Measurements from ENCODE around the gene TMEM109.

The TMEM109 gene

DNA sequence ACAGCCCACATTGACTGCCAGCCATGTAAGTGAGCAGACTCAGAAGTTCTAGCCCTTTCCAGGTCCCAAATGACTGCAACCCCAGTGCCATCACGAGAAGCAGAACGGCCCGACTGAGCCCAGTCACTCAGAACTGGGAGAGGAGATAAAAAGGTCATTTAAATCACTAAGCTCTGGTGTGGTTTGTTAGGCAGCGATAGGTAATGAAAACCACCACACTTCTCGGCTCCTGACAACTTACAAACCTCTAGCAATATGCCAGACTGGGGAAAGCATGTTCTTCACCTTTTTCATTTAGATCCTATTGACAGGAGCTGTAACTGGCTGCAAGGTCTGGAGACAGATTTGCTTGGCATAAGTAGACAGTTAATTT lies 31.3 kb downstream of the TMEM109 start:
- no peak for DNase-seq

DNA sequence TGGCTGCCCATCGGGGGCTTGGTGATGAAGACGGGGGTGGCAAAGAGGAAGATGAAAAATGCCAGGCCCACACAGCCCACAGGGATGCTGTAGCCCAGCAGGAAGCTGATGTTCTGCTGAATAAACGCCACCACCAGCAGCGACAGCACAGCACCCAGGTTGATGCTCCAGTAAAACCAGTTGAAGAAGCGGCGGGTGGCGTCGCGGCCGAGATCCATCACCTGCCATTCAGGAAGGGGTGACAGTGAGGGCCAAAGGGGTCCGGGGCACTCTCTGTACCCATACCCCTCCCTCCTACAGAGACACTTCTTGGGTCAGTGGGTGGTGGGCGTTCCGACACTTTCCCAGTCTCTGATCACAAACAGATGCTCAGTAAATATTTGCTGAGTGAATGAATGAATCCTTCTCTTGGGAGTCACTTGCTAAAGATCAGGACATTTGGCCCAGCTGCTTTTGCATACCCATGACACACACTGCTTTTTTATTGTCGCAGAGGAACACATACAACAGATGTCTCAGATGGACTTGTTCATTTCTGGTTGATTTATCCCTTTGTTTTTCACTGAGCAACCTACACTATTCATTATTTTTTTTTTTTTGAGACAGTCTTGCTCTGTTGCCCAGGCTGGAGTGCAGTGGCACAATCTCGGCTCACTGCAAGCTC lies 32.8 kb downstream of the TMEM109 start:
- no peak for DNase-seq

DNA sequence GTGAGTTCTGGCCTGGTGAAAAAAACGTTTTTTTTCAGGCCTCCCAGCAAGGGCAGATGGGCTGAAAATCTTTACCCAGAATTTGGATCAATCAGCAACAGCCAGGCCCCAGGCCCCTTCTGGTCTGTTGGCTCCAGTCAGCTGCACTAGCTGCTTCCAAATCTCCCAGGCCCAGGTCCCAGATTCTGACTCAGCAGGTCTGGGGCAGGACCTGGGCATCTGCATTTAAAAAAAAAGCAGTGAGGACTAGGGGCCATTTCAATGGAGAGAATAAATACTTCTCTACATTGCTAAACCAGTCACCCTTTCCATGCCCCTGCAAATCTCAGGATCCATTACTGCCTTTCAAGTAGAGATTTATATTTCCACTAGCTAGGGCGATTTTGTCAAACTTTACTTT lies 33.7 kb downstream of the TMEM109 start:
- DNase-seq: no peak

DNA sequence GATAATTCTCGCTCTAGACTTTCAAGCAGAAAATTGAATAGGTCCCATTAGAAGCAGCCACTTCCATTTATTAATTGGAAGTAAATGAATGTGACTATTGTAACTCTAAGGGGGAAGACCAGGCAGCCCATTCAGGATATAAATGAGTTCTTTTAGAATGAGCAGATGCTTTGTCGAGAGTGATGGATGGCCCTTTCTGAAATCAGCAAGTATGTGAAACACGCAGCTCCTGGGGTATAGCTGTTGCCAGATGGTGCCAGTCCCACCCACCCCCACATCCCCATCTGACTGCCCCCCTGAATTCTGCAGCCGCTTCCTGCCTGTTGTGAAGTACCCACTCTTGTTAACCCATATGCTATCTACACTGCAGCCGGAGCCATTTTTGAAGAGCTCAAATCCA lies 34.3 kb downstream of the TMEM109 start:
- no peak for DNase-seq

- no peak for DNase-seq
Measured at GRCh38 chr11:60950024-60950423, 36.1 kb downstream of the TMEM109 start.

GRCh38 chr11:60950933-60951605 lies 37.1 kb downstream of the TMEM109 start:
- peak; percentile 26 for DNase-seq

DNA sequence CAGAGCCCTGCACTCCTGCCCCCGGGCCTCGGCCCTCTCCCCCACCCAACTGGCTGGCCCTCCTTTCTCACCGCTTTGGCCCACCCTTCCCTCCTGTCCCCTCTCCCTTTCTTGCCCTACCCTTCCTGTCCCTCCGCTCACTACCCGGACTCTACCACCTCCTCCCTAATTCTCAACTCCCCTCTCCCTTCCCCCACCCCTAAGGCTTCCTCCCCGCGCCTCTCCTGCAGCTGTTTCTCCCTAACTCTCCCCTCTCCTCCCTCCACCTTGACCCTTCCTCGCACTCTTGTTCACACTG lies 37.6 kb downstream of the TMEM109 start:
- no peak for DNase-seq

GRCh38 chr11:60951904-60952741 lies 38.2 kb downstream of the TMEM109 start, which contains the start of gene SLC15A3:
TSS of gene SLC15A3 (minus strand) at chr11:60952176. CDS start at chr11:60951551, 625 bp downstream.
- peak; percentile 15 for DNase-seq

DNA sequence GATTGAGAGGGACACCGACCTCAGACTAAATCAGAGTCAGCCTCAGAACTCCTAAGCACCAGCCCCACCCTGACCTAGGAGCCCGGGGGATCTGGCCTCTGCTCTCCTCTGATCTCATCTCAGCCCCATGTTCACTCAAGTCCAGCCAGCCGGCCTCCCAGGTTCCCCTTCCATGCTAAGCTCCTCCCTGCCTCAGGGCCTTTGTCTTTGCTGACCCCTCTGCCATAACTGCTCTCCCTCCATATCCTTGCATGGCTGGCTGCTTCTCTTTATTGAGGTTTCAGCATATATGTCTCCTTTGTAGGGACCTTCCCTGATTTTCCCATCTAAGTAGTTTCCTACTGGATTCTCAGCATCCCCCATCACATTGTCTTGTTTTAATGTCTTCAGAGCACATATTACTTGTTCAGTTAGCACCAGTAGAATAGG lies 38.8 kb downstream of the TMEM109 start:
- DNase-seq: no peak

DNA sequence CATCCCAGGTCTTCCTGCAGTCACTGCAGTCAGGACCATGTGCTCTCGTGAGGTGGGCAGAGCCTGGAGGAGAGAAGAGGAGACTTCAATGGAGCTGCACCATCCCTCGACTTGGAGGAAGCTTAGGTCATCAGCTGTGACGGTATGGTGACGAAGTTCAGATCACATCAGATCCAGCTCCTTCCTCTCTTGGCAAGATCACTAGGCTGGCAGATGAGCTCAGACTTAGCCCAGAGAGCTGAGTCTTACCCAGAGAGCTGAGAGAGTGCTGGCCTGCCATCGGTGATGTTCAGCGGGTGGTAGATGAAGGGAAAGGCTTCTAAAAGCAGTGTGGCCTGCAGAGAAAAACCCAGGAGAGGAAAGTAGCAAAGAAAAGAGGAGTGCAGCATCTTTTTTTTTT lies 39.8 kb downstream of the TMEM109 start:
- DNase-seq: no peak

DNA sequence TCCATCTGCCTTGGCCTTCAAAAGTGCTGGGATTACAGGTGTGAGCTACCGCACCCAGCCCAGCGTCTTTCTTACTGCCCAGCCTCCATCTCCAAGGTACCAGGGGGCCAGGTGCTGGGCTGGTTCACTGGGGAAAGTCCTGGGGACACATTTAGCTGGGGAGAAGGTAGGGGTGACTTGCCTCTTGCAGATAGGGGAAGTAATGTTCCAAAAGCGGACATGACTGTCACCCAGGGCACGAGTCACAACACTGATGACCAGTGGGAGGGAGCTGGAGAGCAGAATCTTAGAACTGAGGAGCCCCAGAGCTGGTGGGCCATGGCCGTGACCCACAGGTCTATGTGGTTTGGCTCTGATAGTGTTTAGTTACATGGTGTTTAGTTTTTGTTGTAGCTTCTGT lies 40.5 kb downstream of the TMEM109 start:
- no peak for DNase-seq

GRCh38 chr11:60955571-60955970 lies 41.6 kb downstream of the TMEM109 start:
- DNase-seq: no peak

- no peak for DNase-seq
Measured at GRCh38 chr11:60957188-60957587, 43.2 kb downstream of the TMEM109 start.

DNA sequence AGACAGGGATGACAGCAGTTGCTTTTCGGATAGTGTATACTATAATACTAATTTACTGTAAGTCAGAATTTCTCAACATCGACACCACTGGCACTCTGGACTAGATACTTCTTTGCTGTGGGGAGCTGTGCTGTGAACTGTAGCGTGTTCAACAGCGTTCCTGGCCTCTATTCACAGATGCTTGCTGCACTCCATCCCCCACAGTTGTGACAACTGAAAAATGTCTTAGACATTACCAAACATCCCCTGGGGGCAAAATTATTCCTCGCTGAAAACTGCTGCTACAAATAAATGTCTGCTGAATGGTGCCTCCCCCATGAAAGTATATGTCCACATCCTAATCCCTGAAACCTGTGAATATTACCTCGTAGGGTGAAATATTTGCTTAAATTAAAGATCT lies 45.5 kb downstream of the TMEM109 start:
- no peak for DNase-seq

- no peak for DNase-seq
Measured at GRCh38 chr11:60960405-60960804, 46.4 kb downstream of the TMEM109 start.

DNA sequence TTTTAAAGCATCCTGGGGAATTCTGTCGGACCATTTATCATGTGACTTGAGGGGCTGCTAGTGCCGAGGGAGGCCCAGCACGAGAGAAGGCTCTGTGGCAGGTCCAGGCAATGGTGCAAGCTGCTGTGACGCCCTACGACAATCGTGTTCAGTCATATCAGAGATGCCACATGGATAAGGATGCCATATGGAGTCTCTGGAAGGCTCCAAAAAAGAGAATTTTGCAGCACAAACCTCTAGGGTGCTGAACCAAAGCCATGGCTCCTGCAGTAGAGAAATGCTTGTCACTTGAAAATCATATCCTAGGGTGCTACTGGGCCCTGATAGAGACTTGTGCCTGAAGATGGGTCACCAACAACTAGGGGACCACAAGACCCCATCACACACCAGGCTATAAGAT lies 50.8 kb downstream of the TMEM109 start:
- no peak for DNase-seq

- DNase-seq: no peak
Measured at GRCh38 chr11:60966890-60967289, 52.9 kb downstream of the TMEM109 start.

- no peak for DNase-seq
Measured at GRCh38 chr11:60968223-60968622, 54.3 kb downstream of the TMEM109 start.

DNA sequence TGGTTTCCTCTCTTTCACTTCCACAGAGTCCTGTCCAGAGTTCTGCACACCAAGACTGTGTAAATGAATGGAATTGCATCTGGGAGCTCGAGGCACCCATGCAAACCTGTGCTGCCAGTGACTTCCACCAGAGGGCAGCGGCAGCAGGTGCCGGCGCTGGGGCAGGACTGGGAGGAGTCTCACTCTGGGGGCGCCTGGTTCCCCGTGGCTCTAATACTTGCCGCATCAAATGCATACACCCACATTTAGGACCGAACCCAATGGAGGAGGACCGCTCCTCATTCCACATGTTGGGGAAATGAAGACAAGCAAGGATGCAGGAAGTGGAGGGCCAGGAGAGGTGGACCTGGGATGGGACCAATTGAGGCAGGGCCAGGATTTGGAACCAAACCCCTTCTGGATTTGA lies 56.4 kb downstream of the TMEM109 start:
- peak; percentile 85 for DNase-seq

DNA sequence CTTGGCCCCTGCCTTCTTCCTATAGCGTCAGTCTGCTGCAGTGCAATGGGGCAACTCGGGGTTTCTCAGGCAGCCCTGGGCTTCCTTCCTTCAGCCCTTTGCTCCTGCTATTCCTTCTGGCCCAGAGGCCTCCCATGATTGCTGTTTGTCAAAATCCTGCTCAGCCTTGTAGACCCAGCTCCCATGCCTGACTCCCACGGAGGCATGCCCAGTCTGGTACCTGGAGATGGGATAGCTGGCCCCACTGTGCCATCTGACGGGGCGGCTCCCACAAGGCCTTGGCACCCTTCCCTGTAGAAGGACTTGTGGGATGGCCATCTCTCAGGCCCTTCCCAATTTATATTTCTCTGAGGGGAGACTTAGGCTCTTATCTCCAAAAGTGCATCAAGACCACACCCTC lies 56.9 kb downstream of the TMEM109 start:
- DNase-seq: no peak

GRCh38 chr11:60971520-60971919 lies 57.6 kb downstream of the TMEM109 start, which contains the start of gene CD6:
TSS of gene CD6 (plus strand) at chr11:60971680. CDS start at chr11:60971866, 186 bp downstream.
- peak; percentile 71 for DNase-seq

DNA sequence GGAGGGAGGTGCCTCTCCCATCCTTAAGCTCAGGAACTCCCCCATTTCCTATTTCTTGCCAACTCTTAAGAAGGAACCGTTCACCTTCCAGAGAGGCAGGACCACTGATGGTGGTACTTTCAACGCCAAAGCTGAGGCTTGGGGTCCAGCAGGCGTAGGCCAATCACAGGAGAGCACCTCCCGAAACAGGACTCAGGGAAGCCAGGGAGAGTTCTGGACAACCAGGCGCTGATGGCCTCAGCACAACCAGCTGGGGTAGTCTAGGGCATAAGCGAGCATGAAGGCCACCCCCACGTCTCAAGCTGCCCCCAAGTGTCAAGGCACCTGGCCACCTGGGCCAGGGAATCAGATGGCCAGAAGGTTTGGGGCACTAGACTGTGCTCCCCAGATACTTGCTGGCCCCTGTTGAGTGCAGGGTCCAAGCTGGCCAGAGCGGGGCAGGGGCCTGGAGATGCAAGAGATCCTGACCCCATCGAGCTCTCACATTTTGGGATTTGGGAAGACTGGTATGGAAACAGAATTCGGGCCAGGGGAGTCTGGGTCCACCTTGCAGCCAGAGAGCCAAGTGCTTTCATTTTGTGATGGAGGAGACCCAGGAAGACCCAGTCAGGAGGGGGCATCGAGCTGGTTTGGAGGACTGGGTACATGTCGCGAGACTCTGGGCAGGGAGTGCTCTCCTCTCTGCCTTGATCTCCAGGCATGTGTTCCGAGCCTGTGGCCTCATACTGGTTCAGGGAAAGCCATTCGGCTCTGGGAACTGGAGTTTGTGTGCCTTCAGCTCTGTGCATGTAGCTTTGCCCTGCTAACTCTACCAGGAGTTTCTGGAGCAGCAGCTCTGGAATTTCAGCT lies 58.4 kb downstream of the TMEM109 start:
- no peak for DNase-seq

Data from activated naive CD4-positive, alpha-beta T cell treated with Interleukin-2 at 50 U/mL for 16 hours (primary cell).